DND-41 (cell line): ENCODE data around the gene MME.
A peak's percentile ranks its signal among the peaks of the same experiment; 100 is the strongest.

Experiments
- ATAC-seq: fragments of 200-7000 bp; cut with Tn5 transposase; 3 replicates; pipeline ENCODE4 v1.9.1; 2021; ENCODE audit warnings: low read depth; ENCODE audit not compliant: insufficient read depth
- DNase-seq: peaks from one replicate; pipeline ENCODE4 v3.0.0-alpha.2; 2020
- H2AFZ ChIP-seq: 2 replicates; pipeline ENCODE4 v1.6.0; 2012; ENCODE audit warnings: low read depth, low read length
- H3K27ac ChIP-seq: 2 replicates; pipeline ENCODE4 v1.5.1; 2012; ENCODE audit warnings: low read length, inconsistent platforms
- H3K27me3 ChIP-seq: fragments of 200-600 bp; sonication (generic); 2 replicates; pipeline ENCODE4 v1.6.0; 2012; ENCODE audit warnings: low read length, mild to moderate bottlenecking, inconsistent platforms; ENCODE audit not compliant: insufficient read depth, poor library complexity
- H3K36me3 ChIP-seq: 2 replicates; pipeline ENCODE4 v1.5.1; 2012; ENCODE audit warnings: low read length, inconsistent platforms; ENCODE audit not compliant: insufficient read depth
- H3K4me1 ChIP-seq: 2 replicates; pipeline ENCODE4 v1.5.1; 2012; ENCODE audit warnings: mild to moderate bottlenecking, low read length; ENCODE audit not compliant: insufficient read depth
- H3K4me2 ChIP-seq: 2 replicates; pipeline ENCODE4 v1.6.0; 2012; ENCODE audit warnings: mild to moderate bottlenecking, moderate library complexity, low read length, inconsistent platforms; ENCODE audit not compliant: insufficient read depth
- H3K4me3 ChIP-seq, 2 experiments: fragments of 200-600 bp in 1 of 2; shearing (Covaris generic) in 1 of 2; 2 replicates each; pipeline ENCODE4 v1.5.1; 2012 to 2016; ENCODE audit warnings: inconsistent platforms in 2 of 2, low read length in 2 of 2, mild to moderate bottlenecking in 2 of 2, low read depth in 1 of 2, moderate library complexity in 1 of 2
- H3K79me2 ChIP-seq: 2 replicates; pipeline ENCODE4 v1.6.0; 2012; ENCODE audit warnings: low read length, inconsistent platforms; ENCODE audit not compliant: insufficient read depth
- H3K9ac ChIP-seq: 2 replicates; pipeline ENCODE4 v1.6.0; 2012; ENCODE audit warnings: low read depth, mild to moderate bottlenecking, inconsistent platforms, low read length, moderate library complexity
- H3K9me3 ChIP-seq: 2 replicates; pipeline ENCODE4 v1.5.1; 2012; ENCODE audit warnings: low read length, moderate library complexity, mild to moderate bottlenecking, inconsistent platforms; ENCODE audit not compliant: insufficient read depth, severe bottlenecking
- H4K20me1 ChIP-seq: 2 replicates; pipeline ENCODE4 v1.6.0; 2012; ENCODE audit warnings: low read length; ENCODE audit not compliant: insufficient read depth
- CTCF ChIP-seq: IDR thresholded peaks from 2 replicates; pipeline ENCODE4 v1.5.1; 2012; ENCODE audit warnings: borderline replicate concordance, low read length, moderate library complexity, mild to moderate bottlenecking; ENCODE audit not compliant: poor library complexity, severe bottlenecking; ENCODE audit errors: extremely low read depth
- EZH2 ChIP-seq: IDR thresholded peaks from 3 replicates; pipeline ENCODE4 v1.6.1; 2012; ENCODE audit warnings: borderline replicate concordance, low read depth, mild to moderate bottlenecking, moderate library complexity, low read length, inconsistent platforms; ENCODE audit not compliant: severe bottlenecking

MME gene

GRCh38 chr3:155154255-155154654 lies 74.1 kb downstream of the MME start:
- H3K27ac ChIP-seq = 0 out of 2 replicates have a peak overlapping the region, but pooled peaks have one; percentile 29
- no peaks in the 10 kb centered on the region for H3K4me1 ChIP-seq
- H4K20me1 ChIP-seq = no peaks in the 10 kb centered on the region
- no peak for DNase-seq
- no peak overlapping the region for H3K4me3 ChIP-seq
- H3K9ac ChIP-seq = no peak overlapping the region
- H3K9me3 ChIP-seq = no peaks in the 10 kb centered on the region
- H3K27me3 ChIP-seq = no peaks in the 10 kb centered on the region
- ATAC-seq = peak; percentile 62
- TF ChIP-seq CTCF (no peak), EZH2 (no peak)
- peaks cover 93% of the 10 kb centered on the region for H3K36me3 ChIP-seq
- H3K4me2 ChIP-seq = no peak overlapping the region
- no peak overlapping the region for H2AFZ ChIP-seq
- H3K79me2 ChIP-seq = no peaks in the 10 kb centered on the region

GRCh38 chr3:155158346-155159037 lies 78.4 kb downstream of the MME start:
- no peaks in the 10 kb centered on the region for H3K79me2 ChIP-seq
- H3K4me2 ChIP-seq = no peak overlapping the region
- no peak overlapping the region for H3K4me3 ChIP-seq
- H4K20me1 ChIP-seq = no peaks in the 10 kb centered on the region
- H3K36me3 ChIP-seq = peaks cover 81% of the 10 kb centered on the region
- H3K27ac ChIP-seq = no peak overlapping the region
- DNase-seq (no peak), ATAC-seq (no peak)
- H3K9ac ChIP-seq = no peak overlapping the region
- H3K9me3 ChIP-seq = no peaks in the 10 kb centered on the region
- H3K4me1 ChIP-seq = no peaks in the 10 kb centered on the region
- TF ChIP-seq CTCF = no peak
- TF ChIP-seq EZH2 = no peak
- H3K27me3 ChIP-seq = no peaks in the 10 kb centered on the region
- H2AFZ ChIP-seq = no peak overlapping the region

GRCh38 chr3:155159301-155159700 lies 79.2 kb downstream of the MME start:
- no peaks in the 10 kb centered on the region for H3K79me2 ChIP-seq
- ATAC-seq (no peak), DNase-seq (no peak)
- no peak for TF ChIP-seq CTCF
- no peak for TF ChIP-seq EZH2
- H2AFZ ChIP-seq = no peak overlapping the region
- H3K9ac ChIP-seq = no peak overlapping the region
- H3K4me2 ChIP-seq = no peak overlapping the region
- no peak overlapping the region; the same call in 1 of the 2 replicates for H3K27ac ChIP-seq
- H3K36me3 ChIP-seq = peaks cover 79% of the 10 kb centered on the region
- H3K4me1 ChIP-seq = no peaks in the 10 kb centered on the region
- no peak overlapping the region for H3K4me3 ChIP-seq
- no peaks in the 10 kb centered on the region for H3K27me3 ChIP-seq
- no peaks in the 10 kb centered on the region for H3K9me3 ChIP-seq
- H4K20me1 ChIP-seq = no peaks in the 10 kb centered on the region
